Stimulated activated naive CD4-positive, alpha-beta T cell treated with Interleukin-2 at 50 U/mL for 16 hours (primary cell): ENCODE measurements around the gene OTUD6A.
"Not testable (repeated sequence)": the region's sequence is repeated elsewhere in the genome, so short reads cannot be mapped to it uniquely, and the experiment has no call there.

Experiments used
- DNase-seq: peaks from one replicate; lab custom pipeline; 2025; lab: John Stamatoyannopoulos, UW

The OTUD6A gene

GRCh38 chrX:70046978-70047377 lies 15.3 kb upstream of the OTUD6A start:
- no peak for DNase-seq

- DNase-seq = no peak
Observed at GRCh38 chrX:70049406-70049805, 12.9 kb upstream of the OTUD6A start.

GRCh38 chrX:70049925-70050324 lies 12.3 kb upstream of the OTUD6A start, which contains the start of gene AWAT2:
Gene AWAT2, minus strand, starts transcription at chrX:70049938. Its CDS starts 6 bp downstream, at chrX:70049932.
- no peak for DNase-seq

DNA sequence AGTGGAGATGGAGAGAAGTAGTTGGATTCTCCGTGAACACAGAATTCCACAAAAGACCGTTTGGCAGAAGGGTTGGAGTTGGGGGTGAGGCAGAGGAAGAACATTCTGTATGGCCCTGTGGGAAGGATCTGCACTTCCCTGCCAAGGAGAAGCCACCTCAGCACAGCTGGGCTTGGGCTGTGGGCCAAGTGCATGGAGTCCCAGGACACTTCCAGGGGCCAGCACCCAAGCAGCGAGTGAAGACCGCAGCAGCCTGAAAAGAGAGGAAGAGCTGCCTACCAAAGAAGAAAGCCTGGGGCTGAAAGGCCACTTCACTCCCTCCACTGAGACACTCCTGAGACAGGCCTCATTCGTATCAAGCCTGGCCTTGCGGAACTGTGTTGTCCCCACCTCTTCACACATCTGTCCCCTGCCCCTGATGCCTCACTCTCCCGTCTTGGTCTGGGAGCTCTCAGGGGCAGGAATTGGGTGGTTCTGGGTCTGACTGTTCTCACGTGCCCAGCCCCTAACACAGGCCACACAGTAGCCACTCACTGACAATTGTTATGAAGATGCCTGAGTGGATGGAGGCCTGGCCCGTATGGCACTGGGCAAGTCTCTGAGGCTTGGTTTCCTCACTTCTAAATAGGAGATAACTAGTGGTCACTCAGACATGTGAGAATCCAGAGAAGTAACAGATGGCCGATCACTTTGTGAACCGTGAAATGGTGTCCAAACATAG lies 9.2 kb upstream of the OTUD6A start:
- no peak for DNase-seq

GRCh38 chrX:70054391-70054790 lies 7.9 kb upstream of the OTUD6A start:
- no peak for DNase-seq

- DNase-seq = no peak
Observed at GRCh38 chrX:70062961-70063550, 799 bp downstream of the OTUD6A start.

GRCh38 chrX:70066646-70067045 lies 4.4 kb downstream of the OTUD6A start:
- no peak for DNase-seq

GRCh38 chrX:70079297-70079696 lies 17.0 kb downstream of the OTUD6A start:
- no peak for DNase-seq

- no peak for DNase-seq
Observed at GRCh38 chrX:70079870-70080269, 17.6 kb downstream of the OTUD6A start.

GRCh38 chrX:70082723-70083122 lies 20.5 kb downstream of the OTUD6A start:
- DNase-seq = no peak

DNA sequence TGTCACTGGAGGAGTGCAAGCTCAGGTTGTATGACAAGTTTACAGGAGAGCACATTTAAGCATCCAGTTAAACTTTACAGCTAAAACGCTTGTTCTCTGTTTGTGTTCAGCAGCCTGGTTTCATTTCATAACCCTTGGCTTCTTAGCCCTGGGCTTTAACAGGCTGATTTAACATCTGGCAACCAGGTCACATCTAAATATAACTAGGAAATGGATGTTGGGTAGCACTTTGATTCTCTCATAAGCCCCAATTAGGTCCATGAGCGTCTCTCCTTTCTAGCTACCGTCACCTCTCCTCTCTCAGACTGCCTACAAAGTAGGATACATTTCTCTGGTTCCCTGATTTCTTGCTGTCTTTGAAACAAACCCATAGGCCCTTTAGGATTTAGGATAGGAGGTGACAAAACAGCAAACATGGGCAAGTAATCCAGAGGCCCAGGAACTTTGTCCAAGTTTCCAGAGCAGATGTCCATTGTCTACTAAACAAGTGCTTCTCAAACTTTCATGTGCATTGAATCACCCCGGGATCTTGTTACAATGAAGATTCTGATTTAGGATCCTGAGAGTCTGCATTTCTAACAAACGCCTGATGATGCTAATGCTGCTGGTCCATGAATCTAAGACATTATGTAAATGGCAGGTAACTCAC lies 22.5 kb downstream of the OTUD6A start:
- DNase-seq = no peak

- DNase-seq = no peak
Observed at GRCh38 chrX:70087857-70088630, 25.8 kb downstream of the OTUD6A start.

- DNase-seq = no peak
Observed at GRCh38 chrX:70088751-70089150, 26.5 kb downstream of the OTUD6A start.

- DNase-seq = no peak
Observed at GRCh38 chrX:70089604-70090297, 27.5 kb downstream of the OTUD6A start.

DNA sequence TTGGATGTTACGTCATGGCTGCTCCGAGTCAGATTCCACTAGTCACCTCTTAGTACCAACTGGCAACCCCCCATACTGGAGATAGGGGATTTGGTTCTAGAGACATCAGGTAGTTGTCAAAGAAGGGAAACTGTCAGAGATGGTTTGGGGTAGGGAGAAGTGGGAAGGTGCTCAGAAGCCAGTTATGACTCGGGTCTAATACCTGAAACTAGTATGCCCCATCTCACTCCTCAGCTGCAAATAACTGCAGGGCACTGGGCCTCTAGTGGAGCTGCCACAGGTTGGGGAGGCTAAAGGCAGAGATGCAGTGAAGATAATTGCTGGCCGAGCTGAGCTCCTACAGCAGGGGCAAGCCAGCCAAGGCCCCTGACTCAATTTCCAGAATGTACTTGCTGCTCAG lies 30.0 kb downstream of the OTUD6A start:
- DNase-seq = no peak

- DNase-seq = no peak
Observed at GRCh38 chrX:70096052-70096451, 33.8 kb downstream of the OTUD6A start.

DNA sequence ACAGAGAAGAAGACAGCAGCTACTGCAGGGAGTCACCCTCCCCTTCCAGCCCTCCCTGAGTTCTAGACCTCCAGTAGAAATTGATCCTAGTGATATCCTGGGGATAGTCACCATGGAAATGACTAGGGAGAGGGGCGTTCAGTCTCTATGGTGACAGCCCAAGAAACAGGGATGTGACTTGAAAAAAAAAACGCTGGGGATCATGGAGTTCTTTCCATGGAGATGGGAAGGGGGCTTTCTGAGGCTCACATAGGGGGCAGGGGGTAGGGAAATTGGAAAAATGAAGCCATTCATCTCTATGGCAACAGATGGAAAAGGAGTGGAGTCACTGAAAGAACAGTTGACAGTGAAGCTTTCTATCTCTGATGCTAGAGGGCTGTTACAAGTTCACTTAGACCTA lies 43.0 kb downstream of the OTUD6A start:
- DNase-seq = no peak

DNA sequence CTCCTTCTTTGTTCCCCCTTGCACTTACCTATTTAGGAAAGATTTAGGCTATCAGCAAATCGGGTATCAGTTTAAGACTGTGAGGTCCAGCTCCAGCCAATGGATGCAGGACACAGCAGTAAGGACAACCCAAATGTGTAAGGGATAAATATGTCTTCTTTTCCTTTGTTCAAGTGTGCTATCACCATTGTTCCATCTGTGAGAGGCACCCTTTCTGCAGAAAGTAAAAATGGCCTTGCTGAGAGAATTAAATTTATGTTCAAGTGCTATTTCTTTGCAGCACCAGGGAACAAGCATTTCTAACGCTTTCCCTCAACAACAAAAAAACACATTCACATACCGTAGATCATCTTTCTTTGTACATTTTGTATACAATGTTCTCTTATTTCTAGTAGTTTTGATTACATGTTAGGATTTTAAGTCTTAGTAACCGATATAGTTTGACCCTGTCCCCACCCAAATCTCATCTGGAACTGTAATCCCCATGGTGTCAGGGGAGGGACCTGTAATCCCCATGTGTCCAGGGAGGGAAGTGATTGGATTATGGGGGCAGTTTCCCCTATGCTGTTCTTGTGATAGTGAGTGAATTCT lies 49.3 kb downstream of the OTUD6A start:
- DNase-seq = not testable (repeated sequence)
